ENCODE data around the gene MAP1S. TPM values are rescaled to one million over a fixed set of nuclear protein-coding genes. Genes with fewer than 3 reads are reported as not detected.

The MAP1S gene
- polyA plus RNA-seq, 1 donor from 2014 or later = 5.8 TPM

- peak overlapping the region; percentile 99 for H3K4me3 ChIP-seq (ENCODE audit: low read length)
- peak overlapping the region; percentile 89 for H3K9ac ChIP-seq (ENCODE audit: low read length)
- H2AFZ ChIP-seq (ENCODE audit: low read depth, low read length) = peak overlapping the region; percentile 27
Observed at GRCh38 chr19:17687141-17687856, 32.0 kb upstream of the MAP1S start.

GRCh38 chr19:17687857-17688784 is 31.2 kb upstream of the MAP1S start, which contains the start of gene UNC13A:
Gene UNC13A (minus strand): TSS chr19:17688354. CDS start chr19:17688199, 155 bp downstream.
- H3K9ac ChIP-seq (ENCODE audit: low read length) = peak within 1 kb of the TSS; percentile 89
- H3K27ac ChIP-seq (ENCODE audit: low read length) = peak within 1 kb of the TSS; percentile 63

More at GRCh38 chr19:17687141-17687856, 32.0 kb upstream of the MAP1S start:
- Histone ChIP-seq H3K4me2 (ENCODE audit: low read length) (peak overlapping the region; percentile 76), H3K27me3 (ENCODE audit: insufficient read depth, low read depth, low read length) (no peaks in the 10 kb centered on the region), H3K36me3 (ENCODE audit: insufficient read depth, low read length) (no peaks in the 10 kb centered on the region), H3K79me2 (replicated peaks; ENCODE audit: insufficient read depth, low read length) (no peaks in the 10 kb centered on the region), H3K9me3 (ENCODE audit: low read length) (no peaks in the 10 kb centered on the region), H3K27ac (ENCODE audit: low read length) (peak overlapping the region; percentile 63), H4K20me1 (ENCODE audit: insufficient read depth) (no peaks in the 10 kb centered on the region), H3F3A (ENCODE audit: insufficient read depth, low read length, poor library complexity, severe bottlenecking) (no peaks in the 10 kb centered on the region), H3K9me2 (ENCODE audit: insufficient read depth, low read length) (no peaks in the 10 kb centered on the region)
- no peak for TF ChIP-seq SMC3 (conservative IDR thresholded peaks at IDR 0.05; ENCODE audit: poor library complexity)
- TF ChIP-seq RAD21 (conservative IDR thresholded peaks at IDR 0.05) = no peak
- TF ChIP-seq POLR2AphosphoS5 (IDR thresholded peaks at IDR 0.05) = no peak
- TF ChIP-seq TAF1 (IDR thresholded peaks at IDR 0.05; ENCODE audit: low read depth) = no peak
- TF ChIP-seq, protein P1, sequence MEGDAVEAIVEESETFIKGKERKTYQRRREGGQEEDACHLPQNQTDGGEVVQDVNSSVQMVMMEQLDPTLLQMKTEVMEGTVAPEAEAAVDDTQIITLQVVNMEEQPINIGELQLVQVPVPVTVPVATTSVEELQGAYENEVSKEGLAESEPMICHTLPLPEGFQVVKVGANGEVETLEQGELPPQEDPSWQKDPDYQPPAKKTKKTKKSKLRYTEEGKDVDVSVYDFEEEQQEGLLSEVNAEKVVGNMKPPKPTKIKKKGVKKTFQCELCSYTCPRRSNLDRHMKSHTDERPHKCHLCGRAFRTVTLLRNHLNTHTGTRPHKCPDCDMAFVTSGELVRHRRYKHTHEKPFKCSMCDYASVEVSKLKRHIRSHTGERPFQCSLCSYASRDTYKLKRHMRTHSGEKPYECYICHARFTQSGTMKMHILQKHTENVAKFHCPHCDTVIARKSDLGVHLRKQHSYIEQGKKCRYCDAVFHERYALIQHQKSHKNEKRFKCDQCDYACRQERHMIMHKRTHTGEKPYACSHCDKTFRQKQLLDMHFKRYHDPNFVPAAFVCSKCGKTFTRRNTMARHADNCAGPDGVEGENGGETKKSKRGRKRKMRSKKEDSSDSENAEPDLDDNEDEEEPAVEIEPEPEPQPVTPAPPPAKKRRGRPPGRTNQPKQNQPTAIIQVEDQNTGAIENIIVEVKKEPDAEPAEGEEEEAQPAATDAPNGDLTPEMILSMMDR (IDR thresholded peaks at IDR 0.05; ENCODE audit: poor library complexity, severe bottlenecking) = no peak

More at GRCh38 chr19:17687857-17688784, 31.2 kb upstream of the MAP1S start, which contains the start of gene UNC13A:
- TF ChIP-seq, protein P2, sequence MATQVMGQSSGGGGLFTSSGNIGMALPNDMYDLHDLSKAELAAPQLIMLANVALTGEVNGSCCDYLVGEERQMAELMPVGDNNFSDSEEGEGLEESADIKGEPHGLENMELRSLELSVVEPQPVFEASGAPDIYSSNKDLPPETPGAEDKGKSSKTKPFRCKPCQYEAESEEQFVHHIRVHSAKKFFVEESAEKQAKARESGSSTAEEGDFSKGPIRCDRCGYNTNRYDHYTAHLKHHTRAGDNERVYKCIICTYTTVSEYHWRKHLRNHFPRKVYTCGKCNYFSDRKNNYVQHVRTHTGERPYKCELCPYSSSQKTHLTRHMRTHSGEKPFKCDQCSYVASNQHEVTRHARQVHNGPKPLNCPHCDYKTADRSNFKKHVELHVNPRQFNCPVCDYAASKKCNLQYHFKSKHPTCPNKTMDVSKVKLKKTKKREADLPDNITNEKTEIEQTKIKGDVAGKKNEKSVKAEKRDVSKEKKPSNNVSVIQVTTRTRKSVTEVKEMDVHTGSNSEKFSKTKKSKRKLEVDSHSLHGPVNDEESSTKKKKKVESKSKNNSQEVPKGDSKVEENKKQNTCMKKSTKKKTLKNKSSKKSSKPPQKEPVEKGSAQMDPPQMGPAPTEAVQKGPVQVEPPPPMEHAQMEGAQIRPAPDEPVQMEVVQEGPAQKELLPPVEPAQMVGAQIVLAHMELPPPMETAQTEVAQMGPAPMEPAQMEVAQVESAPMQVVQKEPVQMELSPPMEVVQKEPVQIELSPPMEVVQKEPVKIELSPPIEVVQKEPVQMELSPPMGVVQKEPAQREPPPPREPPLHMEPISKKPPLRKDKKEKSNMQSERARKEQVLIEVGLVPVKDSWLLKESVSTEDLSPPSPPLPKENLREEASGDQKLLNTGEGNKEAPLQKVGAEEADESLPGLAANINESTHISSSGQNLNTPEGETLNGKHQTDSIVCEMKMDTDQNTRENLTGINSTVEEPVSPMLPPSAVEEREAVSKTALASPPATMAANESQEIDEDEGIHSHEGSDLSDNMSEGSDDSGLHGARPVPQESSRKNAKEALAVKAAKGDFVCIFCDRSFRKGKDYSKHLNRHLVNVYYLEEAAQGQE (IDR thresholded peaks at IDR 0.05; ENCODE audit: borderline replicate concordance) = peak; percentile 95
- TF ChIP-seq MXI1 (conservative IDR thresholded peaks at IDR 0.05; ENCODE audit: poor library complexity, severe bottlenecking) (peak; percentile 64), POLR2AphosphoS5 (IDR thresholded peaks at IDR 0.05) (peak; percentile 62), EP300 (conservative IDR thresholded peaks at IDR 0.05; ENCODE audit: poor library complexity, severe bottlenecking) (no peak), EZH2 (IDR thresholded peaks at IDR 0.05; ENCODE audit: borderline replicate concordance, insufficient read depth, low read length, poor library complexity, severe bottlenecking) (no peak), TAF1 (IDR thresholded peaks at IDR 0.05; ENCODE audit: low read depth) (peak; percentile 21), RAD21 (conservative IDR thresholded peaks at IDR 0.05) (peak; percentile 4), SMC3 (conservative IDR thresholded peaks at IDR 0.05; ENCODE audit: poor library complexity) (peak; percentile 6)
- TF ChIP-seq, protein P1 (IDR thresholded peaks at IDR 0.05; ENCODE audit: poor library complexity, severe bottlenecking) = no peak
- H3K79me2 ChIP-seq (replicated peaks; ENCODE audit: insufficient read depth, low read length) = no peaks in the 10 kb centered on the region
- H3K9me2 ChIP-seq (ENCODE audit: insufficient read depth, low read length) = no peaks in the 10 kb centered on the region
- H3K4me3 ChIP-seq (ENCODE audit: low read length) = peak within 1 kb of the TSS; percentile 99
- no peaks in the 10 kb centered on the region for H3K9me3 ChIP-seq (ENCODE audit: low read length)
- no peaks in the 10 kb centered on the region for H3K27me3 ChIP-seq (ENCODE audit: insufficient read depth, low read depth, low read length)
- H3K36me3 ChIP-seq (ENCODE audit: insufficient read depth, low read length) = no peaks in the 10 kb centered on the region
- peak within 1 kb of the TSS; percentile 85 for H2AFZ ChIP-seq (ENCODE audit: low read depth, low read length)
- H3K4me2 ChIP-seq (ENCODE audit: low read length) = peak within 1 kb of the TSS; percentile 76
- no peaks in the 10 kb centered on the region for H4K20me1 ChIP-seq (ENCODE audit: insufficient read depth)
- H3F3A ChIP-seq (ENCODE audit: insufficient read depth, low read length, poor library complexity, severe bottlenecking) = no peaks in the 10 kb centered on the region
